GM13976 (cell line): Measurements from ENCODE around the gene DHRSX.

Experiments
- DNase-seq: peaks from one replicate; pipeline ENCODE4 v3.0.0; 2012; ENCODE audit warnings: low spot score
- CTCF ChIP-seq: IDR thresholded peaks from 2 replicates; pipeline ENCODE4 v1.5.1; 2012; ENCODE audit warnings: borderline replicate concordance, mild to moderate bottlenecking; ENCODE audit not compliant: insufficient read depth; ENCODE audit errors: extremely low read depth, missing control alignments, control extremely low read depth
- in situ Hi-C: fragments of 300-500 bp; cut with MboI; formaldehyde crosslinking; loops from one replicate; pipeline ENCODE4 v1.12.0; 2022; ENCODE audit warnings: low sequenced_read_pairs, mixed read lengths, inconsistent platforms; ENCODE audit not compliant: unreplicated experiment

The DHRSX gene

GRCh38 chrX:2264179-2265030, 236.4 kb downstream of the DHRSX start:
- in situ Hi-C loops, result no loop called here
- TF ChIP-seq CTCF, result no peak
- peak; percentile 37 for DNase-seq

- in situ Hi-C loops, result no loop called here
- no peak for TF ChIP-seq CTCF
Observed at GRCh38 chrX:2263203-2263602, 237.6 kb downstream of the DHRSX start.

GRCh38 chrX:2262668-2263055, 238.1 kb downstream of the DHRSX start:
- DNase-seq, result no peak
- in situ Hi-C loops, result no loop called here
- no peak for TF ChIP-seq CTCF

More at GRCh38 chrX:2263203-2263602, 237.6 kb downstream of the DHRSX start:
- no peak for DNase-seq

- no peak for TF ChIP-seq CTCF
- DNase-seq, result no peak
- in situ Hi-C loops, result no loop called here
Observed at GRCh38 chrX:2261831-2262667, 238.7 kb downstream of the DHRSX start.

- in situ Hi-C loops, result no loop called here
- TF ChIP-seq CTCF, result no peak
- no peak for DNase-seq
Observed at GRCh38 chrX:2252331-2253065, 248.3 kb downstream of the DHRSX start.

- no peak for TF ChIP-seq CTCF
- in situ Hi-C loops, result no loop called here
- DNase-seq, result no peak
Observed at GRCh38 chrX:2251211-2251610, 249.6 kb downstream of the DHRSX start.
